KMS-11 (cell line): Measurements from ENCODE around the gene GGPS1.
"Not testable (repeated sequence)": the region's sequence is repeated elsewhere in the genome, so short reads cannot be mapped to it uniquely, and the experiment has no call there.

Experiments used
- H2AFZ ChIP-seq: fragments of 200-600 bp; sonication (generic); 2 replicates; pipeline ENCODE4 v1.6.1; 2016; ENCODE audit warnings: antibody characterized with exemption, mixed run types, low read depth
- H3K27ac ChIP-seq: fragments of 200-600 bp; sonication (generic); 2 replicates; pipeline ENCODE4 v1.6.1; 2016; ENCODE audit warnings: mild to moderate bottlenecking, mixed run types
- H3K27me3 ChIP-seq: fragments of 200-600 bp; sonication (generic); 2 replicates; pipeline ENCODE4 v1.6.1; 2017; ENCODE audit warnings: mild to moderate bottlenecking, low read depth, mixed run types, moderate library complexity; ENCODE audit not compliant: insufficient read depth
- H3K36me3 ChIP-seq: fragments of 200-600 bp; sonication (generic); 2 replicates; pipeline ENCODE4 v1.6.1; 2017; ENCODE audit warnings: mild to moderate bottlenecking, mixed run types; ENCODE audit not compliant: insufficient read depth
- H3K4me1 ChIP-seq: fragments of 200-600 bp; sonication (generic); 2 replicates; pipeline ENCODE4 v1.6.1; 2016; ENCODE audit warnings: mild to moderate bottlenecking, low read depth, mixed run types; ENCODE audit not compliant: poor library complexity, severe bottlenecking
- H3K4me2 ChIP-seq: fragments of 200-600 bp; sonication (generic); 2 replicates; pipeline ENCODE4 v1.7.0; 2016; ENCODE audit warnings: mild to moderate bottlenecking, mixed run types
- H3K4me3 ChIP-seq: fragments of 200-600 bp; sonication (generic); IDR thresholded peaks from 2 replicates; pipeline ENCODE4 v1.6.1; 2017; ENCODE audit warnings: low read depth, low read length, mixed read lengths; ENCODE audit not compliant: insufficient read depth
- H3K79me2 ChIP-seq: fragments of 200-600 bp; sonication (generic); 2 replicates; pipeline ENCODE4 v1.6.1; 2016; ENCODE audit warnings: low read depth, mixed run types; ENCODE audit not compliant: insufficient read depth
- H3K9ac ChIP-seq: fragments of 200-600 bp; sonication (generic); 2 replicates; pipeline ENCODE4 v1.6.1; 2016; ENCODE audit warnings: mild to moderate bottlenecking, mixed run types
- H4K20me1 ChIP-seq: fragments of 200-600 bp; sonication (generic); 2 replicates; pipeline ENCODE4 v1.6.1; 2016; ENCODE audit warnings: mild to moderate bottlenecking, mixed run types; ENCODE audit not compliant: insufficient read depth
- CTCF ChIP-seq: fragments of 200-600 bp; sonication (generic); conservative IDR thresholded peaks from 2 replicates; pipeline ENCODE4 v1.6.1; 2017; ENCODE audit warnings: low read depth, mild to moderate bottlenecking, antibody characterized with exemption, low read length, moderate library complexity, mixed read lengths

The GGPS1 gene

GRCh38 chr1:235385633-235386032 lies 57.3 kb downstream of the GGPS1 start:
- H3K4me3 ChIP-seq, H3K27ac ChIP-seq, H3K4me1 ChIP-seq, H3K27me3 ChIP-seq, H3K4me2 ChIP-seq, H3K9ac ChIP-seq, H2AFZ ChIP-seq, H3K36me3 ChIP-seq, H4K20me1 ChIP-seq: not testable (repeated sequence)
- peaks cover 12% of the 10 kb centered on the region; the same call in 1 of the 2 replicates for H3K79me2 ChIP-seq

GRCh38 chr1:235391874-235392273 lies 63.5 kb downstream of the GGPS1 start:
- H3K79me2 ChIP-seq = peaks cover 17% of the 10 kb centered on the region; the same call in 1 of the 2 replicates
- no peak for TF ChIP-seq CTCF

More at GRCh38 chr1:235391874-235392273, 63.5 kb downstream of the GGPS1 start:
- no peak overlapping the region for H2AFZ ChIP-seq
- no peaks in the 10 kb centered on the region for H3K36me3 ChIP-seq
- no peak overlapping the region for H3K9ac ChIP-seq
- no peak overlapping the region for H3K4me2 ChIP-seq
- H3K4me1 ChIP-seq = no peaks in the 10 kb centered on the region
- no peaks in the 10 kb centered on the region for H3K27me3 ChIP-seq
- H3K4me3 ChIP-seq = no peak overlapping the region
- H4K20me1 ChIP-seq = peaks cover 4% of the 10 kb centered on the region; the same call in 1 of the 2 replicates
- no peak overlapping the region for H3K27ac ChIP-seq
